ENCODE data around the gene PKD1L1.
"Not testable (repeated sequence)": the region's sequence is repeated elsewhere in the genome, so short reads cannot be mapped to it uniquely, and the experiment has no call there.

Gene PKD1L1

DNA sequence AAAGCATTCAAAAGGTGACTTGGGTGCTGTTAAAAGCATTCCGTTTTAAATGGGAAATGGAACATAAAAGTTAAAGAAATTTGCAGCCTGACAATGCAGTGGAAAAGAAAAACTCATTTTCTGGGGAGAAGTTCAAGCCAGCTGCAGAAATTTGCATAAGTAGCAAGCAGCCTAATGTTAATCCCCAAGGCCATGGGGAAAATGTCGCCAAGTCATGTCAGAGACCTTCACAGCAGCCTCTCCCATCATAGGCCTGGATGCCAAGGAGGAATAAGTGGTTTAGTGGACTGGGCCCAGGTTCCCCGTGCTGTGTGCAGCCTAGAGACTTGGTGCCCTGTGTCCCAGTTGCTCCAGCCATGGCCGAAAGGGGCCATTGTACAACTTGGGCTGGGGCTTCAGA lies 154.2 kb downstream of the PKD1L1 start:
- no peak for DNase-seq (ENCODE audit: low read depth)

- not testable (repeated sequence) for DNase-seq (ENCODE audit: low read depth)
These were observed 155.1 kb downstream of the PKD1L1 start for GRCh38 chr7:47793186-47793585.

DNA sequence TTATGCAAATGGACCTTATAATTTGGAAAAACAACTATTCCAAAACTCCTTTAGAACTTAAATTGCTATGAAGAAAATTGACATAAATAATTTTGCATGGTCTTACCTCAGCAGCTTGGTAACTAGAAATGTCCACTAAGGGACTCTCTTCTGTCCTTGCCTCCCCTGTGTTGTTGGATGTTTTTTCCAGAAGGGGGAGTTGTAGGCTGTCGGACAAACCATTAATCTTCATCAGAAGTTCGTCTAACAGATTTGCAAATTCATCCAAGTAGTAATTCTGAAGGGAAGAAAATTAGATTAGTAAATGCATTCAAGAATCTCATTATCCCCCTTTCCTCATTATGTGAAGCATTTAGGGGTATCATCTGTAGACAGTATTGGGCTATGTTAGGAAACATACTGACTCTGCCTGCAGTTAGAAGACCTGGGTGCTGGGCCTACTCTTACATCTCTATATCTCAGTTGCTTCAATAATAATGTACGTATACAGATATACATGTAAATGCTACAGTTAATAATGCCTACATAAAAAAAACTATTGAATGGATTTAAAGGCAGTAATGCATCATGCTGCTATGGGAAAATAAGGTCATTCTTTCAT lies 155.6 kb downstream of the PKD1L1 start:
- no peak for DNase-seq (ENCODE audit: low read depth)

GRCh38 chr7:47791682-47792081 lies 156.6 kb downstream of the PKD1L1 start:
- DNase-seq (ENCODE audit: low read depth): no peak

- no peak for DNase-seq (ENCODE audit: low read depth)
These were observed 160.2 kb downstream of the PKD1L1 start for GRCh38 chr7:47788083-47788482.

- no peak for DNase-seq (ENCODE audit: low read depth)
These were observed 160.8 kb downstream of the PKD1L1 start for GRCh38 chr7:47787249-47788069.

DNA sequence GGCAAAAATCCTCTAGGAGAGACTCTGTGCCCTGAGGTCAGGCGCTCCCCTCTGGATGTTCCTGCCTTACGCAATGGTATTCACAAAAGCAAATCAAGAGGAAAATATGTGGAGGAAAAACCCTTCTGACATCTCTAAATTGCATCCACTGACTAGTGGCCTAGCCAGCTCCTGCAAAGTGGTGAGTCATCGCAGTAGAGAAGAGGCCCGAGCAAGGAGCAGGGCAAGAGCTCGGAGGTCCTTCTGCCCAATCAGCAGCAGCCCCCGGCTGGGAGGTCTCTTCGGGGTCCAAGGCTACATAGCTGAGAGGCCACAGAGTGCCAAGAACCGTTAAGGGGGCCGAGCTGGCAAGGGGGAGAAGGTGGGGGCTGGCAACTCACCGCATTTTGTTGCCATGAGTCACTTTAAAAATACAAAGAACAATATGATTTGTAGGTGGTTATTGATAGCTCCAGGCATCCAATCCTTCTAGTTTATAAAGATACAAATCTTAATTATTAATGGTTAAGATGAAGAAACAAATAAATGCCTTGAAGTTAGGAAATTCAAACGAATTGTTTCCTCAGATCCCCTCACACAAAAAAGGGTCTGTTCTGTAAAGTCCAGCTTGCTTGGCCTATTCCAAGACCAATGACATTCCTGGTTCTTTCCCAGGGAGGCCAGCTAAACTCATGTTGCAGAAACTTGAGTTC lies 161.6 kb downstream of the PKD1L1 start:
- peak; percentile 97 for DNase-seq (ENCODE audit: low read depth)

DNA sequence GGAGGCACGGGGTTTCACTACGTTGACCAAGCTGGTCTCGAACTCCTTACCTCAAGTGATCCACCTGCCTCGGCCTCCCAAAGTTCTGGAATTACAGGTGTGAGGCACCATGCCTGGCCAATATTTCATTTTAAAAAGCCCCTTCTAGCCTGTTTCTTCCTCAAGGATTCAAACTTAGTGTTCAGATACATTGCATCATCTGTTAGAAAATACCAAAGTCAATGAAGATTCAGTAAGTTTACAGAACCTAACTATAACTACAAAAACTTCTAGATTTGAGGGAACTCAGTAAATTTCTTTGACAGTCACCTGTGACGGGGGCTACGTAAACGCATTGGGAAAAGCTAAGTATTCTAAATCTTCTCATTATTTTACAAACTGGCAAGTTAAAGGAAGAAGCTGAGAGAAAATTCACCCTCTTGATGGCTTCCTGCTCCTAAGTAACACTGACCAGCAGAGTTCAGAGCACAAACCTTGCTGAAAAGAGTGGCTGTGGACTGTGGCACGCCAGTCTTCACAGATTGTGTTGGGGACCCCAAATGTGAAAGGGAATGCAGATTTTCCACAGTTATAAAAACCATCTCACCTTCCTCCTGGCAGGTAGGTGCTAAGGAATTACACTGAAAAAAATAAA lies 162.2 kb downstream of the PKD1L1 start:
- DNase-seq (ENCODE audit: low read depth): no peak

- DNase-seq (ENCODE audit: low read depth): peak; percentile 95
These were observed 164.6 kb downstream of the PKD1L1 start for GRCh38 chr7:47783456-47784223.

GRCh38 chr7:47782792-47783191 lies 165.5 kb downstream of the PKD1L1 start:
- DNase-seq (ENCODE audit: low read depth): no peak

DNA sequence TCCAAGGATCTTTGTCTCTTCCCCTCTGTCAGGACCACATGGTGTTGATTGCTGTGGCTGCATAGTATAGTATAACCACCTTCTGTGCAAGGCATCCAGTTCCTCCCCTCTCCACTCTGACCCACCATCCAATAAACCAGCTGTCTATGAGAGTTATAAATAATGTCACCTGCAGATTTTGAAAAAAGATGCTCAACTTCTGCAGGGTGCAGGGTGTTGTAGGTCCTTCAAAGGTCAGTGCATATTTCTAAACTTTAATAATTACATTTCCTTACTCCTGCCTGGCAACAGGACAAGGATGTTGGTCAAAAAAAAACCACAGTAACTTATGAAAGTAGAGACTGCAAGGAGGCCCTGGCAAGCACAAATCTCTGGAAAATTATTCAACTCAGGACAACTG lies 166.2 kb downstream of the PKD1L1 start:
- no peak for DNase-seq (ENCODE audit: low read depth)

- DNase-seq (ENCODE audit: low read depth): no peak
These were observed 167.7 kb downstream of the PKD1L1 start for GRCh38 chr7:47780555-47780954.

GRCh38 chr7:47779341-47779771 lies 168.9 kb downstream of the PKD1L1 start:
- no peak for DNase-seq (ENCODE audit: low read depth)

DNA sequence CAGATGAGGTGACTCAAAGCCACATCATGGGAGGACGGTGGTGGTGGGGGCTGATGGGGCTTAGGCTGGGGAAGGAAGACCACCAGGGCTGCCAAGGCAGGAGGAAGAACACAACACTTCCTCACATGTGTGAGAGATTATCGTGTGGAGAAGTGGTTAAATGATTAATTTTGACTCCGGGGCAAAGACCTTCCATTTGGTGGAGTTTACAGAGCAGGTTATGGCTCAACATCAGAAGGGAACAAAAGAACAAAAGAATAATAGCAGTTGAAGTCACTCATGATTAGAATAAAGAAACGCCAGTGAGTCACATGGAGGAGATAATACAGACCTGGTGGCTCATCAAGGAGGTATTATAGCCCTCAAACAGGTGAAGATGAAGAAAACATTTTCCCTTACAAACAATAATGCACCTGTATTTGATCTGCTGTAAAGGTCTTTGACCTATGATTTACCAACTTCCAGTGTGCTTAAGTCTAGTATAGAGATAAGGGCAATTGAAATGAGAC lies 170.1 kb downstream of the PKD1L1 start:
- no peak for DNase-seq (ENCODE audit: low read depth)

- DNase-seq (ENCODE audit: low read depth): no peak
These were observed 170.6 kb downstream of the PKD1L1 start for GRCh38 chr7:47777531-47778152.

GRCh38 chr7:47776335-47776734 lies 171.9 kb downstream of the PKD1L1 start:
- no peak for DNase-seq (ENCODE audit: low read depth)

DNA sequence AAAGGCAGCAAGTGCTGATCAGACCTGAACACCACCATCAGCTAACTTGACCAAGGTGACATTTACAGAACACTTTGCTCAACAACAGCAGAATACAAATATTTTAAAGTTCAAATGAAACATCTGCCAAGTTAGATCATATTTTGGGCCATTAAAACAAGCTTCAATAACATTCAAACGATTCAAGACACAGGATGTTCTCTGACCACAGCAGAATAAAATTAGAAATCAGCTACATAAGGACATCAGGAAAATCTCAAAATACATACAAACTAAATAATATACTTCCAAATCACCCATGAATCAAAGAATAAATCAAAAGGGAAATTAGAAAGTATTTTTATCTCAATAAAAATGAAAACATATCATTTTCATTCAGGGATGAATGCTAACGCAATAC lies 173.0 kb downstream of the PKD1L1 start:
- no peak for DNase-seq (ENCODE audit: low read depth)

DNA sequence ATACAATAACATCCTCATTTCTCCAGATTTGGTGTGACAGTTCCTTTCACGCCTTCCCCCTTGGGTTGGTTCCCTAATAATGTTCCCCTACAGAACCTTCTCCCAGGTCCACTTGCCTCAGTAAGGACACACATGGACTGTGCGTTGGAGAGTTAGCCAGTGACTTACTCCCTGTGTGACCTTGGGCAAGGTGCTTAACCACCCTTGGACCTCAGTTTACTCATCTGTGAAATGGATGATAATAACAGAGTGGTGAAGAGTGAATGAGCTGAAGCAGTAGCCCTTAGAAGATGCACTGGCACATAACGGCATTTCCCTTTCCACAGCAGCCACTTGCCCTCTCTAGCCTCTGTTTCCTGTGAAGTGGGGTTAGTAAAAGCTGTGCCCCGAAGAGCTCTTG lies 175.8 kb downstream of the PKD1L1 start:
- DNase-seq (ENCODE audit: low read depth): no peak

- DNase-seq (ENCODE audit: low read depth): no peak
These were observed 176.3 kb downstream of the PKD1L1 start for GRCh38 chr7:47771990-47772360.

GRCh38 chr7:47771336-47771989 lies 176.8 kb downstream of the PKD1L1 start:
- no peak for DNase-seq (ENCODE audit: low read depth)

DNA sequence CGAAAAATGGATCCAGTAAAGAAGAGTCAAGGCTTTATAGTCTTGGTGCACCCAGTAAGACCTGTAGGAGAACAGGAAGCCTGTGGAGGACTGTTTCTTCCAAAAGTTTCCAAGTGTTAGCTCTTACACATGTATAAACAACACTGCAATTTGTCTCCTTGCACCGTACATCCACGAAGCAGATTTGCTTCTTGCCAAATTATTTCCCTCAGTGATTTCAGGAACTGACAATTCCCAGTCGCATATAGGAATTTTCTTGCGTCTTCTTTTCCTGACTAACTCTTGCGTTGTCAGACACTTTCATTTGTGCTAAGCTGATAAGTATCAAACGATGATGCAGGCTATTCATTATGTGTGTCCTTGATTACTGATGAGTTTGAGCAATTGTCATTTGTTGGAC lies 182.1 kb downstream of the PKD1L1 start:
- no peak for DNase-seq (ENCODE audit: low read depth)
